Suppressor macrophage (primary cell): ENCODE data around the gene ZNF681.
"Not testable (repeated sequence)": the region's sequence is repeated elsewhere in the genome, so short reads cannot be mapped to it uniquely, and the experiment has no call there.

Source experiments
- DNase-seq, 4 experiments: peaks; one replicate each; pipeline ENCODE4 v3.0.0-alpha.2; 2020 to 2022
- total RNA-seq, 17 experiments: gene quantifications; one replicate each; lab custom pipeline; 2026; ENCODE audit warnings: mixed read lengths in 6 of 17, inconsistent platforms in 3 of 17; lab: John Stamatoyannopoulos, UW

Gene ZNF681
- total RNA-seq = 0.14 to 3.4 (median 1.3) reads per million in 17 experiments

DNA sequence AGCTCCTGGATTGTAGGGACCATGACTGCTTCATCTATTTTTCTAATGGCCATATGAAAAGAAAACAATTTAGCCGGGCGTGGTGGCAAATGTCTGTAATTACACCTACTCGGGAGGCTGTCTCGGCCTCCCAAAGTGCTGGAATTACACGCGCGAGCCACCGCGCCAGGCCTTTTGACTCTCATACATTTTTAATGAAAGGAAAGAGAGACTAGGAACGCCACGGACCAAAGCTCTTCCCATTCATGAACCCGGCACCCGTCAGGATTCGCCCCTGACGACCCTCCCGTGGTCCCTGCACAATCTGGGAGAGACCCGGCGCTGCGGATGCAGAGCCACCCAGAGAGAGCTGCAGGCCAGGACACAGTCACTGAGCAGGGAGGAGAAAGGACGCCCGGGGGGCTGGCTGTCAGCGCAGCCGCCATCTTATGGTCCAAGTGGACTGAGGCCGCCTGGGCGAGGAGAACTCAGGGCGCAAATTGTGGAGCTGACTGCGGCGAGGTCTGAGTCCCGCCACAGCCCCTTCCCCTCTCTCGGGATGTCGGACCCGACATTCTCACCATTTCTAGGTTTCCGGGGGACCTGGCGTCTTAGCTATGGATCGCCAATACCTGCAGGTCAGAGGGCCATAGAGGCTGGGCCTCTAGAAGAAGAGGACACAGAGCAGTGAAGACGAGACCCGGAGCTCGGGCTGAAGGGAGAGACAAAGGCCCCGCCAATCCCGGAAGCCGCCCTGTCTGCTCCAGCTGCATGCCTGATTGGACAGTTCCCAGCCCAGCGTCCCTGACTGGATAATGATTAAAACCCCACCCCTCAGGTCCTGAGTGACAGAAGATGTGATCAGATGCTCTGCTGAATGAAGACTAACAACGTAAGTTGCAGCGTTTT lies at the start of gene ZNF681:
TSS of gene ZNF681 (minus strand) at position 705 of the 888 bp plus-strand sequence. CDS start at position 563, 142 bp downstream.
- DNase-seq = peak; percentile 70 to 81 (median 78)

DNA sequence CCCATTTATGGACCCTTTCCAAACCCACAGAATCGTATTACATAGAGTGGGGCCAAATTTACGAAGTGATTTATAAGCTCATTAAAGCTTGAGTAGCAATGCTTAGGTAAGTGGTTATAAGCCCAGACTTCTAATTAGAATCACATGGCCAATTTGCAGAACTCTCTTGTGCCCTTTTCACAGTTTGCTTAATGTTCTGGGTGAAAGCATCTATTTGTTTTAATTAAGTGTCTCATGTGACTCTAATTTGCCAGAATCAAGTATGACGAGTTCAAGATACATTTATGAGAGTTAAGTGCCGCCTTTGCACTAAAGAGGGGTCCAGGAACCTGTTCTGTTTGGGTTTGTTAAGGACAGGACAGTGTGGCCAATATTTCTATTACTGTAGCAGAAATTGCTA lies 46.0 kb upstream of the ZNF681 start:
- no peak for DNase-seq

DNA sequence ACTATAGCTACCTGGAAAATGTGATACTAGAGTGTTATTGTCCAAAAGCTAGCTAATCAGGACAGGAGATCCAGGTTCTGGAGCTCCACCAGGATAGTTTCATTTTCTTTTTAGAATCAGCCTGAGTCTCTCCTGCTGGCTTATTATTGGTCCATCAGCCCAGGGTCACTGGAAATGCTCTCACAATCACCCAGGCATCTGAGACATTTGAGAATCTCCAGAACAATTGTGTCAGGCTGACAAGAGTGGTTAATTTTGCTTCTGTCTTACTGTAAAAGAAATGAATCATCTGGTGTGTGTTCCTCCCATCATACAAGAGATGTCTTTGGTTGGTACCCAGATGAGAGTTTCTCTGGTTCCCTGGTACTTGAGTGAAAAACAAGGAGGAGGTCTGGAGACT lies 43.6 kb upstream of the ZNF681 start:
- no peak for DNase-seq

DNA sequence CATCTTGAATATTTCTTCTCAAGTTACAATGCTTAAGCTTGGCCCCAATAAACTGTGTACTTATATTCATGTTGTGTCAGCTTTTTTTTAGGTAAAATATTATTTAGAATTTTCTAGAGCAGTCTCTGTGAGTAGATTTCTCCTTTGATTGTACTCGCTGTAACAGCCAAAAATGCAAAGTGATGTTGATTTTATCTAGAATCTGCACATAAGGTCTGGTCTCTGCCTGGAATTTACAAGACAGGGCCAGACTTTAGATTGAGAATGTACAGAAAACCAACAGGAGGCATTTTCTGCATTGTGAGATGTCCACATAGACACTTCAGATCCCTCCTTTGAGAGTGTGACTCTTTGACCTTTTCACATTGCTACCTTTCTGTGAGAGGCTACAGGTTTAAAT lies 43.1 kb upstream of the ZNF681 start:
- DNase-seq = no peak

DNA sequence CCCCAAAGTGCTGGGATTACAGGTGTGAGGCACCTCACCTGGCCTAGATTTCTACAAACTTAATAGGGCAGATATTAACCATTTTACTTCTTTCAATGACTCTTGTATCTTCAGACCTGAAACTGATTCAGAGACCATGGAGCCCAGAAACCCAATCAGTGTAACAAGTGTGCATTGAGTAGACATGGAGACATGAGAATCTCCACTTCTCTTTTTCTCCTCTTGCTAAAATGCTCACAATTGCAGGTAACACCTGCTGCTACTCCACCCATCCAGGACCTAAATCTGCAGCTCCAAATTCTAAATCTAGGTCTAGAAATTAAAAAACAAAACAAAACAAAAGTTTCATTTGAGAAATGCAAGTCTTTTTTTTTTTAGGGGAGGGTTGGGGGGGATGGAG lies 42.2 kb upstream of the ZNF681 start:
- DNase-seq = no peak

DNA sequence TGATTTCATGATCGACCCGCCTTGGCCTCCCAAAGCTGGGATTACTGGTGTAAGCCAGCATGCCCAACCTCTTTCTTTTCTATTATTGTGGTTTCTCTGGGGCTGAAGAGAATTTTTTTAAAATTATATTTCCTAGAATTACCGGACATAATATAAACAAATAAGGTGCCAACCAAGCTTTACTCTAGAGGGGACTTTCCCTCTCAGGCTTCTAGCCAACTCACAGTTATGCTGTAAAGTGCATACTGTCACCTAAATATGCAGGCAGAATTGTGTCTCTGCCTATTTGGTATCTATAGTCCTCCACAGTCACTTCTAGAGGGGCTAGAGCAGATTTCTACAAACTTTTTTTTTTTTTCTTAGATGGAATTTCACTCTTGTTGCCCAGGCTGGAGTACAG lies 41.6 kb upstream of the ZNF681 start:
- DNase-seq = no peak

DNA sequence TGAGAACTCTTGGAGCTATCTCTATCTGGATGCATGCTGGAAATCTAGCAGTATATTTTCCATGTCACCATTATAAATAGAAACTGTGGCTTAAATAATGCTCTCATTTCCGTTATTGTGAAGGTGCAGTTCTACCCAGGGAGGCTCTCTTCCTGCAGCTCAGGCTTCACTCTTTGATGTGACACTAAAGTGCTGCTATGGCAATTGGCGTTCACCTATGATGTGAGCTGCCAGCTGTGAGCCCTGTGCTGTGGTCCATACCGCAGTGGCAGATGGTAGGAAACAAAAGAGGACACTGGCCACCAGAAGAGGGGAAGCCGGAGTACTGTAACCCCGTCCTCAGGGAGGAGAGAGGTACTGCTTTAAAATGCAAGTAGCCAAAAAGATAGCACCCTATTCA lies 40.6 kb upstream of the ZNF681 start:
- DNase-seq = no peak

DNA sequence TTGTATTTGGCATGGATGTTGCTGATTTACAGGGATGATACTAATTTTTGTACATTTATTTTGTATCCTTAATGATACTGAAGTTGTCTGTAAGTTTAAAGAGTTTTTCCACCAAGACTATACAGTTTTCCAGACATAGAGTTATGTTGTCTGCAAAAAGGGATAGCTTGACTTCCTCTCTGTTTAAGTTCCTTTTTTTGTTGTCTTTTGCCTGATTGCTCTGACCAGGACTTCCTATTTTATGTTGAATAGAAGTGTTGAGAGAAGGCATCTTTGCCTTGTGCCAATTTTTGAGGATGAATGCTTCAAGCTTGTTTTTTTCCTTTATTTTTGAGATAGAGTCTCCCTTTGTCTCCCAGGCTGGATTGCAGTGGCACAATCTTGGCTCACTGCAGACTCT lies 36.8 kb upstream of the ZNF681 start:
- DNase-seq = peak in 2 of 4 experiments; percentile 14 to 32

DNA sequence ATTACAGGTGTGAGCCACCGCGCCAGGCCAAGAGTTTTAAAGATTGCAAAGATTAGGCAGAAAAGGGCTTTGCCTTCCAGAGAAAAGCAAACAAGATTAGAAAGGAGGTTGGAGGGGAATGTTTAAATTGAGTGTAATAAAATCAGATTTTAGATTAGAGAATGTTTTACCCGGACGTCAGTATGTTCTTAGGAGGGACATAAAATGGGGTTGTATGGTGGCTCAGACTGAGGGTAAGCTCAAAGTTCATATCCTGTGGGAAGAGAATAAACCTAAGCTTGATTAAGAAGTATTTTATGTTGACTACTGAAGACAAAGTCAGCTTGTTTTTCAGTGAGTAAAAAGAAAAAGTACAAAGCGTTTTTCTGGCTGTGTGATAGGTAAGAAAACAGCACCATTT lies 34.1 kb upstream of the ZNF681 start:
- no peak for DNase-seq

DNA sequence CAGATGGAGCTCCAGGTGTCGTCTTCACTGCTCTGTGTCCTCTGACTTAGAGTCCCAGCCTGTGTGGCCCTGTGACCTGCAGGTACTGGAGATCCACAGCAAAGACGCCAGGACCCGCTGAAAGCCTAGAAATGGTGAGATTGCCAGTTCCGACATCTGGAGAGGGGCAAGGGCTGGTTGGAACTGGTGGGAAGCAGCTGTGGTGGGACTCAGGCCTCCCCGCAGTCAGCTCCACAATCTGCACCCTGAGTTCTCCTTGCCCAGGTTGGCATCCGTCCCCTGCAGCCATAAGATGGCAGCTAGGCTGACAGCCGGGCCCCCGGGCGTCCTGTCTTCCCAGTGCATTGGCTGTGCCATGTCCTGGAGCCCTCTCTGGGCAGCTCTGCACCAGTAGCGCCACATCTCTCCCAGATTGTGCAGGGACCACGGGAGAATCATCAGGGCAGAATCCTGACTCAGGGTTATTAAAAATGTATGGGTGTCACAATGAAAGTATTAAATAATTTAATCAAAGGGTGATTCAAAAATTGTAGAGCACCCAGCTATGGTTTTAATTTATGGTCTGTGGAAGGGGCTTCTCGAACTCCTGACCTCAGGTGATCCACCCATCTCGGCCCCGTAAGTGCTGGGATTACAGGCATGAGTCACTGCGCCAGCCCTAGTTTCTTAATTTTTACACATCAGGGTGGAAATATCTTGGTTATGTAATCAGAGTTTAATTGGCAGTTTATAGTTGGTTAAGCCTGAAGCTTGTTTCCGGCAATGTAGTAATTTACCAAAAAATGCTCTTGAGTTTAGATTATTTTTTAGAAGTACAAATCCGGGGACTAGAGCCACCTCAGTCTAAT lies 32.2 kb upstream of the ZNF681 start:
- DNase-seq = no peak

DNA sequence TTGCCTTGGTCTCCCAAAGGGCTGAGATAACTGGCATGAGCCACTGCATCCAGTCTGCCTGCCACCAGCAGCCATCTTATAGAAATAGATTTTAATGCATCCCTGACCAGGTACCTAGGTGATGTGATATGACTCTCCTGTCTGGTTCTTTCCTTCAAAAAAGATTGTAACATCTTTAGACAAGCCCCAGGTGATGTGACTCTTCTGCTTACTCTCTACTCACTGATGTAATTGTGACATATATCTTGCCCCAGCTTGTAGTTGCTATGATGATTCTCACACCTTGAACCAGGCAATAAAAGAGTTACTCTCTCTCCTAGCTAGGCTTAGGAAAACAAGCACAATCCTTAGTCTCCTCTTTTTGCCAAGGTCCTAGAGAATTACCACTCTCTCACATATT lies 30.6 kb upstream of the ZNF681 start:
- no peak for DNase-seq

DNA sequence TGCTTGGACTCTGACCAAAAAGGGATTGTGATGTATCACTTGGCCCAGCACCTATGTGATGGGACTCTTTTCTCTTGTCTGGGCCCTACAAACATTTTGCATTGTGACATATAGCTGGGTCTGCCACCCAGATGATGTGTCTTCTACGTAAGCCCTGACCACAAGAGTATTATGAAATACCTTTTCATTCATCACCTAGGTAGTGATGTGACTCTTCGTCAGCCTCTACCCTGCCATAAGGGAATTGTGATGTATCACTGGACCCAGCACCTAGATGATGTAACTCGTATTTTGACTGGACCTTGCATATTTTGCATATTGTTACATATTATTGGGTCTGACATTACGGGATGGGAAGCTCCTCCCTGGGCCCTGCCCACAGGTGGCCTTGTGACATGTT lies 29.7 kb upstream of the ZNF681 start:
- no peak for DNase-seq

DNA sequence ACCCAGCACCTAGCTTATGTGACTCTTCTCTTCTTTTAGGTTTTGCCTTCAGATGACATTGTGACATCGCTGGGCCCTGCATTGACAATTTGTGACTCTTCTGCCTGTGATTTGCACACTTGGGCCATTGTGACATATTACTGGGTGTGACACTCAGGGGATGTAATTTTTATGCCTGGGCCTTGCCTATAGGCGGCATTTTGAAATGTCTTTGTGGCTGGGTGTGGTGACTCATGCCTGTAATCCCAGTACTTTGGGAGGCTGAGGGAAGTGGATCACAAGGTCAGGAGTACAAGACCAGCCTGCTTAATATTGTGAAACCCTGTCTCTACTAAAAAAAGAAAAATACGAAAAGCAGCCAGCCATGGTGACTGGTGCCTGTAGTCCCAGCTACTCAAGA lies 28.4 kb upstream of the ZNF681 start:
- DNase-seq = peak; percentile 8 to 42 (median 31)

DNA sequence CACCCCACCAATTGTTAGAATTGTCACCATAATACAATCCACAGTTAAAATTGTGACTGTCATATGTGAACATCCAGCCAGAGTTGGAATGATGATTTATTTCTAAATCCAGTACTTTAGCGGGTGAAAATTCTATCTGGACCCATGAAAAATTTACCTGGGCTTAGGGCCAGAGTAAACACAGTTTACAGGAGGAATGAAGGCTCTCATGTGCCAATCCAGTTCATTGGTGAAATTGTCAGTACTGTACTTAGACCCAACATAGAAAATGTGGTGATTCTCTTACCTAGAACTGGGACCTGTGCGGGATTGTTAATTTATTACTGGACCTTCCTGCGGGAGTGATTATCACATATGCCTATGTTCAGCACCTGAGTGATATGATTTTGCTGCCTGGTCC lies 27.3 kb upstream of the ZNF681 start:
- DNase-seq = no peak

DNA sequence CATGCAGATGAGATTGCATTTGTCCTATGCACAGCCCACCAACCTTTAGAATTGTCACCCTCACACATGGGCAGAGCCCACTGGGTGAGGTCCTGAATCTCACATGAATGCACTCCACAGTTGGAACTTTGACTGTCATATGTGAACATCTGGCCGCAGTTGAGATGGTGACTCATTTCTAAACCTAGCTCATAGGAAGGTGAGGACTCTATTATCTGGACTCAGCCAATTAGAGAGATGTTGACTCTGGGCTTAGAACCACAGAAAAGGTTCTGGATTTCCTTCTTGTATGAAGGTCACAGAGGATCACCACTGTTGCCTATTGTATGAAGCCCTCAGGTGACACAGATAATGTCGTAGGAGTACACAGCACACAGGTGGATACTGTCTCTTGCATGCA lies 25.6 kb upstream of the ZNF681 start:
- no peak for DNase-seq

DNA sequence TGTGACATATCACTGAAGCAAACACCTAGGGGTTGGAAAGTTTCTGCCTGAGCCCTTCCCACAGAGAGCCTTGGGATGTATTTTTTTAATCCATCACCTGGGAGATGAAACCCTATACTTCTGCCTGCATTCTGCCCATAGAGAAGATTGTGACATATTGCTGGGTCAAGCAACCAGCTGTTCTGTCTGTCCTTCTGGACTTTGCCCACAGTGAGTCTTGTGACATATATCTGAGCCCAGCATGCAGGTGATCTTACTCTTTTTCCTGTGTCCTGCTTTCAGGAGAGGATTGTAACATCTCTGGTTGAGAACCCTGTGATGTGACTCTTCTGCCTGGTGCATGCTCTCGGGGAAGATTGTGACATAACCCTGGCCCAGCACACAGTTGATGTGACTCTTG lies 24.9 kb upstream of the ZNF681 start:
- DNase-seq = no peak

DNA sequence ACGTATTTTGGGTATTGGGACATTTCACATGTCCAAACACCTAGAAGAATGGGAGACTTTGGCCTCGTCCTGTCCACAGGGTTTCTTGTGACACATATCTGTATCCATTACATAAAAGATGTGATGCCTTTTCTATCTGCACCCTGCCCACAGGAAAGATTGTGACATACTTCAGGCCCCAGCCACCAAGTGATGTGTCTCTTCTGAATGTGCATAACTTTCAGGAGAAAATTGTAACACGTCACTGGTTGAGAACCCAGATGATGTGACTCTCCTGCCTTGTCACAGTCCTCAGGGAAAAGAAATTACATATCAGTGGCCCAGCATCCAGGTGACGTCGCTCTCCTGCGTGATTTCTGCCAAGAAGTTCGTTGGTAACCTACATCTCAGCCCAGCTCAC lies 21.0 kb upstream of the ZNF681 start:
- DNase-seq = no peak

DNA sequence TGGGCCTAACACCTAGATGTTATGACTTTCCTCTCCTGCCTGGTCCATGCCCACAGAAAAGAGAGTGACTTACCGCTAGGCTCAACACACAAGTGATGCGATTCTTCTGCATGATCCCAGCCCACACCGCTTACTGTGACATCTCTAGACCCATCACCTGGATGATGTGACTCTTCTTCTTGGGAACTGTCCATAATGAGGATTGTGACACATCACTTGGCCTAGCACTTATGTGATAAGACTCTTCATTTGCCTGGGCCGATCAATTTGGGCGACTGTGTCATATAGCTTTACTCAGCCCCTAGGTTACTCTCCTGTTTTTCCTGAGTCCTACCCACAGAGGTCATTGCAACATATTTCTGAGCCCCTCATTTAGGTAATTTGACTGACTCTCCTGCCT lies 19.9 kb upstream of the ZNF681 start:
- no peak for DNase-seq

DNA sequence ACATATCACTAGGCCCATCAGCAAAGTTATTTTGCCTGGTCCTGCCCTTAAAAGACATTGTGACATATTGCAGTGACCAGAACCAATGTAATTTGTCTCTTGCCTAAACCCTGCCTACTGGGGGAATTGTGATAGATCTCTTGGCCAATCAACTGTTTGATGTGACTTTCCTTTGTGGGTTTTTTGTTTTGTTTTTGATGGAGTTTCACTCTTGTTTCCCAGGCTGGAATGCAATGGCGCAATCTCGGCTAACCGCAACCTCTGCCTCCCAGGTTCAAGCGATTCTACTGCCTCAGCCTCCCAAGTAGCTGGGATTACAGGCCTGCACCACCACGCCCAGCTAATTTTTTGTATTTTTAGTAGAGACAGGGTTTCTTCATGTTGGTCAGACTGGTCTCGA lies 19.3 kb upstream of the ZNF681 start:
- not testable (repeated sequence) for DNase-seq

DNA sequence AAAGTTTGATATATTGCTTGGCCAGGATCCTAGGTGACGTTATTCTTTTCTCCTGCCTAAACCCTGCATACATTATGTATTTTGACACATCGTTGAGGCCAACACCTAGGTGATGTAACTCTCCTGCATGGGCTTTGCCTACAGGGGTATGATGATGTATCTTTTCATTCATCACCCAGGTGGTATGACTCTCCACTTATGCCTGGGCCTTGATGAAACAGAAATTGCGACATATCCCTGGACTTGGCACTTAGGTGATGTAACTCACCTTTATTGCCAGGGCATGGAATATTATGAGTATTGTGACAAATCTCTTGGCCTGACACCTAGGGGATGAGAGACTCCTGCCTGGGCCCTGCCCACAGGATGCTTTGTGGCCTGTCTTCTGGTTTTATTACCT lies 18.5 kb upstream of the ZNF681 start:
- DNase-seq = no peak

DNA sequence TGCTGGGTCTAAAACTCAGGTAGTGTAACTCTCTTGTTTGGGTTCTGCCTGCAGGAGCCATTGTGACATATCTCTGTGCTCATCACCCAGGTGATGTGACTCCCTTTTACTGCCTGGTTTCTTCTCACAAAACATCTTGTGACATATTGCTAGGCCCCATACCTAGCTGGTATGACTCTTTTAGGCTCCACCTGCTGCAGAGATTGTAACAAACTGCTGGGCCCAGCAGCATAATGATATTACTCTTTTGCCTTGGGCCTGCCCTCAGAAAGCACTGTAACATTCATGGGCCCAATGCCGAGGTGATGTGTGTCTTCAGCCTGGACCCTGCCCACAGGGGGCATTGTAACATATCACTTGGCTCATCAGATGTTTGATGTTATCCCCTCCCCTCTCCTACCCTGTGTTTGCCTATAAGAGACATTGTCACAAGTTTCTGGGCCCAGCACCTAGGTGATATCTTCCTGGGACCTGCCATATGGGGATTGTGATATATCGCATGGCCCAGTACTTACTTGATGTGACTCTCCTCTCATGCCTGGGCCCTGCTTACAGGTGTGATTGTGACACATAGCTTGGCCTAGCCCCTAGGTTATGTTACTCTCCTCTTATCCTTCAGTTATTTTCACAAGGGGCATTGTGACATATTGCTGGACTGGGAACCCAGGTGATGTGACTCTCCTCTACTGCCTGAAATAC lies 18.0 kb upstream of the ZNF681 start:
- DNase-seq = no peak

DNA sequence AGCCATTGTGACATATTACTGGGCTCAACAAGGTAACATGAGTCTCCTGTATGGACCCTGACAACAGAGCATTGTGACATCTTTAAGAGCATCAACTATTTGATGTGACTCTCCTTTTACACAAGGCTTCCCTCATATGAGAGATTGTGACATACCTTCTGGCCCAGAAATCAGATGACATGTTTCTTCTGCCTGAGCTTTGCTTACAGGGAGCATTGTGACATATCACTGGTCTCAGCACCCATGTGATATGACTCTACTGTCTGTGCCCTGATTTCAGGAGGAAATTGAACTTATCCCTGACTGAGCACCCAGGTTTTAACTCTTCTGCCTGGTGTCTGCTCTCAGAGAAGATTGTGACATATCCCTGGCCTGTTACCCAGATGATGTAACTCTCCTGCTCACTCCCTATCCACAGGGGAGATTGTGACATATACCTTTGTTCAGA lies 15.9 kb upstream of the ZNF681 start:
- peak; percentile 11 to 56 (median 36) for DNase-seq

DNA sequence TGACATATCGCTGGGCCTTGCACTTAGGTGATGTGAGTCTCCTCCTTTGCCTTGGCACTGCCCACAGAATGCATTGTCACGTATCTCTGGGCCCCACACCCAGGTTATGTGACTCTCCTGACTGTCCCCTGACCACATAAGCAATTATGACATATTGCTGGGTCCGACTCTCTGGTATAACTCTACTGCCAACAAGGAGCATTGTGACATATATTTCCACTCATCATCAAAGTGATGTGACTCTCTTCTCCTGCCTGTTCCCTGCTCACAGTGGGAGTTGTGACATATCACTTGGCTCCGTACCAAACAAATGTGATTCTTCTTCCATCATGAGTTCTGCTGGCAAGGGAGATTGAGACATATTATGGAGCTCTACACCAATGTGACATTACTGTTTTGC lies 15.4 kb upstream of the ZNF681 start:
- DNase-seq = peak in 1 of 4 experiments; percentile 16
